ENCODE data around the gene PFN4.

PFN4 gene

DNA sequence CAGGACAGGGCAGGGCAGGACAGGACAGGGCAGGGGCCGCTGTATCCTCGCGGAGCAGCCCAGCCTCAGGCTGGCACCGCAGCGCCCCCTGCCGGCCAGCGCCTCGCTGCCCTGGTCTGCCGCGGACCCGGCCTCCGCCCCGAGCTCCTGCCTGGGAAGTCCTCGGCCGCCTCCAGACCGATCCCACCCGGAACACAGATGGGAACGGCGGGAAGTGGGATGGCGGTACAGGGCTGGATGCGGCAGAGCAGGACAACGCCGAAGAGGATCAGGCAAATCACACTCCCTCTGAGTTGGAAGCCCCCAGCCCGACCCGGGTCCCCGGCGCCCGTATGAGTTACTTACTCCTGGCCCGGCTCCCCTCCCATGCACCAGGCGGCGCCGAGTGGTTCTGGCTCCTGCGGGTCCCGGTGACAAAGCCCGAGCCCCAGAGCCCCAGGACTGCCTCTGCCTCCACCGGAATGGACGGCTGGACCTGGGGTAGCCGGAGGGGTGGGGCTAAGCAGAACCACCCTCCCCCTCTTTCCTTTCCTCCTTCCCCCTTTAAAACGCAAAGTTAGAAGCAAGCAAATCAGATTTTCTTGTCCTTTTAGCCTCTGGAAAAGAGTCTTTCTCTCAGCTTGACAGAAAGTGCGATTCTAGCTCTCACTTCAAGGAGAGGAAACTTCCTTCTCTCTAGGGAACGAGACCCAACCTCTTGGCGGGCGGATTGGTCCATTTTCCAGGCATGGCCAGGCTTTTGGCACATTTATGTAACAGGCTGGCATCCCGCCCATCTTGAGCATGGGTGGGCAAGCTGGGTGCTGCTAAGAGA lies 38.5 kb downstream of the PFN4 start, which contains the start of gene TP53I3:
TSS of gene TP53I3 (minus strand) at position 449 of the 814 bp plus-strand sequence. CDS start 508 bp downstream, outside the sequence.
- Histone ChIP-seq H3K27ac (ENCODE audit: low read length) (peak within 1 kb of the TSS; percentile 48; the same call in 1 of the 2 replicates), H3K79me2 (ENCODE audit: insufficient read depth, low read length) (no peaks in the 10 kb centered on the region), H2AFZ (ENCODE audit: low read depth, low read length) (peak within 1 kb of the TSS; percentile 91), H3K27me3 (ENCODE audit: insufficient read depth, low read length, poor library complexity) (no peaks in the 10 kb centered on the region), H3K4me3 (ENCODE audit: low read depth in 1 of 2, low read length in 2 of 2) (peak within 1 kb of the TSS; percentile 28 to 84; a peak in 3 of 4 replicates), H3K4me2 (ENCODE audit: insufficient read depth, low read length) (peak within 1 kb of the TSS; percentile 99), H3K36me3 (ENCODE audit: insufficient read depth, low read length) (no peaks in the 10 kb centered on the region), H3K4me1 (ENCODE audit: insufficient read depth, low read length) (peaks cover 18% of the 10 kb centered on the region), H3K9ac (ENCODE audit: low read depth, low read length) (peak within 1 kb of the TSS; percentile 68), H4K20me1 (ENCODE audit: insufficient read depth, low read length) (no peaks in the 10 kb centered on the region), H3K9me3 (ENCODE audit: insufficient read depth, low read length, severe bottlenecking) (no peaks in the 10 kb centered on the region)
- ATAC-seq (ENCODE audit: insufficient read depth, low read depth): peak; percentile 97
- TF ChIP-seq, protein P1, sequence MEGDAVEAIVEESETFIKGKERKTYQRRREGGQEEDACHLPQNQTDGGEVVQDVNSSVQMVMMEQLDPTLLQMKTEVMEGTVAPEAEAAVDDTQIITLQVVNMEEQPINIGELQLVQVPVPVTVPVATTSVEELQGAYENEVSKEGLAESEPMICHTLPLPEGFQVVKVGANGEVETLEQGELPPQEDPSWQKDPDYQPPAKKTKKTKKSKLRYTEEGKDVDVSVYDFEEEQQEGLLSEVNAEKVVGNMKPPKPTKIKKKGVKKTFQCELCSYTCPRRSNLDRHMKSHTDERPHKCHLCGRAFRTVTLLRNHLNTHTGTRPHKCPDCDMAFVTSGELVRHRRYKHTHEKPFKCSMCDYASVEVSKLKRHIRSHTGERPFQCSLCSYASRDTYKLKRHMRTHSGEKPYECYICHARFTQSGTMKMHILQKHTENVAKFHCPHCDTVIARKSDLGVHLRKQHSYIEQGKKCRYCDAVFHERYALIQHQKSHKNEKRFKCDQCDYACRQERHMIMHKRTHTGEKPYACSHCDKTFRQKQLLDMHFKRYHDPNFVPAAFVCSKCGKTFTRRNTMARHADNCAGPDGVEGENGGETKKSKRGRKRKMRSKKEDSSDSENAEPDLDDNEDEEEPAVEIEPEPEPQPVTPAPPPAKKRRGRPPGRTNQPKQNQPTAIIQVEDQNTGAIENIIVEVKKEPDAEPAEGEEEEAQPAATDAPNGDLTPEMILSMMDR (IDR thresholded peaks at IDR 0.05; ENCODE audit: borderline replicate concordance, extremely low read depth, low read length, poor library complexity, severe bottlenecking): peak; percentile 92
- TF ChIP-seq EZH2 (IDR thresholded peaks at IDR 0.05; ENCODE audit: borderline replicate concordance, low read depth, low read length, severe bottlenecking): no peak
- peak; percentile 77 for DNase-seq

DNA sequence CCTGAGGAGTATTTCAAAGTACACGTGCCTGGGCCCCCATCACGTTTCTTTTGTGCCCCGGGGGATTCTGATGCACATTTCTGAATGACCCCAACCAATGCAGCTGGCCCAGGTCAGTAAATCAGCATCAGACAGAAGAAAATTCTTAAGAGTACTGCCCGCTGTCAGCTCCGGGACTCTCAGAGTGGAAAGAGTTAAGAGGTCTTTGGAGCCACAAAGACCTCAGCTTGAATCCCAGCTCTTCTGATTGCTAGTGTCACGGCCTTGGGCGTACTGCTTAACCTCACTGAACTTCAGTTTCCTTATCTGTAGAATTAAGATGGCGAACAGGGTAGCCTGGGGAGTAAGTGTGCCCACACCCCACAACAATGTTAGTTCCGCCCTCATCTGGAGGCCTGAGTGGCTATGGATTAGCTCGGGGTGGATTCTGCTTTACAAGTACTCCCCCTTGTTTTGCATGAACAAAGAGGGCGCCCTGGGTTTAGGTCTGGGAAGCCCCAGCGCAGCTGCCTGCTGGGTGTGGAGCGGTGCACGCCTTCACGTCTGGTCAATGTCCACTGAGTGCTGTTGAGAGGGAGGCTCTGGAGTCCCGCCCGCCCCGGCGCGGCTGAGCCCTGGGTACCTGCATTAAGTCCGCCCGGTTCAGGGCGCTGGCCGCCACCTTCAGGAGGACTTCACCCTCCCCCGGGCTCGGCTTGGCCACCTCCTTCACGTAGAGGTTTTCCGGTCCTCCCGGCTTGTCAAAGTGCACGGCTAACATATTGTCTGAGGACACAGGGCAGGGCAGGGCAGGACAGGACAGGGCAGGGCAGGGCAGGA lies 39.4 kb downstream of the PFN4 start:
- H3K4me2 ChIP-seq (ENCODE audit: insufficient read depth, low read length): peak overlapping the region; percentile 99
- H3K79me2 ChIP-seq (ENCODE audit: insufficient read depth, low read length): no peaks in the 10 kb centered on the region
- H2AFZ ChIP-seq (ENCODE audit: low read depth, low read length): peak overlapping the region; percentile 91
- no peaks in the 10 kb centered on the region for H4K20me1 ChIP-seq (ENCODE audit: insufficient read depth, low read length)
- H3K9ac ChIP-seq (ENCODE audit: low read depth, low read length): peak overlapping the region; percentile 68
- H3K9me3 ChIP-seq (ENCODE audit: insufficient read depth, low read length, severe bottlenecking): no peaks in the 10 kb centered on the region
- ATAC-seq (ENCODE audit: insufficient read depth, low read depth): peak; percentile 55
- TF ChIP-seq, protein P1 (IDR thresholded peaks at IDR 0.05; ENCODE audit: borderline replicate concordance, extremely low read depth, low read length, poor library complexity, severe bottlenecking): no peak
- TF ChIP-seq EZH2 (IDR thresholded peaks at IDR 0.05; ENCODE audit: borderline replicate concordance, low read depth, low read length, severe bottlenecking): no peak
- H3K4me1 ChIP-seq (ENCODE audit: insufficient read depth, low read length): peaks cover 18% of the 10 kb centered on the region
- peak; percentile 40 for DNase-seq
- no peak overlapping the region for H3K27ac ChIP-seq (ENCODE audit: low read length)
- peak overlapping the region; percentile 11 to 84; a peak in 3 of 4 replicates for H3K4me3 ChIP-seq (ENCODE audit: low read depth in 1 of 2, low read length in 2 of 2)
- no peaks in the 10 kb centered on the region for H3K27me3 ChIP-seq (ENCODE audit: insufficient read depth, low read length, poor library complexity)
- H3K36me3 ChIP-seq (ENCODE audit: insufficient read depth, low read length): no peaks in the 10 kb centered on the region

DNA sequence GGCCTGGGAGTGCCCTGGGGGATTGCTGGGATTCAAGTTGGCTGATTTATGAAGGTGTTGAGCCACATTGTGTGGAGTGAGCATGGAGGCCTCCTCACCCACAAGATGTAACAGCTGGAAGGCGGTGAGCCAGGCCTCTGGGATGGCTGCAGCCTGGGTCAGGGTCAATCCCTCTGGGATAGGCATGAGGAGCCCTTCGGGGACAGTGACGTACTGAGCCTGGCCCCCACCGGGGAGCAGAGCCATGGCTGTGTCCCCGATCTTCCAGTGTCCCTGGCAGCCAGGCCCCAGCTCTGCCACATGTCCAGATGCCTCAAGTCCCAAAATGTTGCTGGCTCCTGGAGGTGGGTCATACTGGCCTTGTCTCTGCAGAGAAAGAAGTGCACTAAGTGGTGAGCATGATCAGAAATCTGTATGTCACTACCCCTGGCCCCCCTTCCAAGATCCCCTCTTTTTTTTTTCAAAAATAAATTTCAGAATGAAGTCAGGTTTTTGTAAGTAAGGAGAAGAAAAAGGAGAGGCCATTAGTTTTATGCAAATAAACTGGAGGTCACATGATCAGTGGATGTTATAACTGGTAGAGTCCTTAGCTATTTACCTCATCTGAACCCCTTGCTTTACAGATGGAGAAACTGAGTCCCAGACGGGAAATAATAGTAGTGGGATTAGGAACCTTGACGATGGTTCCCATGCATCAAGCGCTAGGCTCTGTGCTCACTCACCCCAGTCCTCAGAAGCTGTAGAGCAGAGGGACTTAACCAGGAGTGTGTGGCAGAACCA lies 40.2 kb downstream of the PFN4 start:
- no peak for ATAC-seq (ENCODE audit: insufficient read depth, low read depth)
- Histone ChIP-seq H3K4me2 (ENCODE audit: insufficient read depth, low read length) (peak overlapping the region; percentile 99; the same call in 1 of the 2 replicates), H3K9ac (ENCODE audit: low read depth, low read length) (no peak overlapping the region), H2AFZ (ENCODE audit: low read depth, low read length) (no peak overlapping the region), H4K20me1 (ENCODE audit: insufficient read depth, low read length) (no peaks in the 10 kb centered on the region), H3K36me3 (ENCODE audit: insufficient read depth, low read length) (no peaks in the 10 kb centered on the region), H3K27me3 (ENCODE audit: insufficient read depth, low read length, poor library complexity) (no peaks in the 10 kb centered on the region), H3K4me1 (ENCODE audit: insufficient read depth, low read length) (peaks cover 18% of the 10 kb centered on the region), H3K79me2 (ENCODE audit: insufficient read depth, low read length) (no peaks in the 10 kb centered on the region), H3K4me3 (ENCODE audit: low read depth in 1 of 2, low read length in 2 of 2) (no peak overlapping the region), H3K9me3 (ENCODE audit: insufficient read depth, low read length, severe bottlenecking) (no peaks in the 10 kb centered on the region), H3K27ac (ENCODE audit: low read length) (no peak overlapping the region)
- TF ChIP-seq EZH2 (IDR thresholded peaks at IDR 0.05; ENCODE audit: borderline replicate concordance, low read depth, low read length, severe bottlenecking): no peak
- TF ChIP-seq, protein P1 (IDR thresholded peaks at IDR 0.05; ENCODE audit: borderline replicate concordance, extremely low read depth, low read length, poor library complexity, severe bottlenecking): no peak
- no peak for DNase-seq
